K562 (cell line): Measurements from ENCODE around the gene RHOA. TPM values are rescaled to one million over a fixed set of nuclear protein-coding genes. Genes with fewer than 3 reads are reported as not detected.
A peak's percentile ranks its signal among the peaks of the same experiment; 100 is the strongest.

ENCODE experiments used
- ATAC-seq: fragments of 200-7000 bp; cut with Tn5 transposase; 3 replicates; pipeline ENCODE4 v1.9.1; 2020; ENCODE audit warnings: moderate library complexity
- BruUV-seq: library from RNA; stranded (reverse); fragments of 400-500 nt; replicated peaks from 2 replicates; lab custom pipeline; 2021; lab: Mats Ljungman, UMichigan
- CTCF ChIA-PET: fragments of 300-600 bp; formaldehyde crosslinking; extraction: SDS; loops from one replicate; lab custom pipeline; 2021; ENCODE audit warnings: low intra/inter-chr PET ratio; lab: Yijun Ruan, JAX
- POLR2A ChIA-PET: fragments of 300-600, 350-650 bp; sonication (Branson Sonifier 250); formaldehyde crosslinking; extraction: SDS; loops from one replicate; lab custom pipeline; 2021; ENCODE audit warnings: antibody characterized with exemption, inconsistent platforms; lab: Yijun Ruan, JAX
- DNase-seq, 4 experiments: peaks; one replicate each; pipeline versions ENCODE4 v3.0.0 to v3.0.0-alpha.2; 2011 to 2018; ENCODE audit warnings: low spot score in 3 of 4, mixed read lengths in 3 of 4; ENCODE audit errors: extremely low read depth in 1 of 4
- FAIRE-seq: peaks from 2 replicates; lab custom pipeline; 2011; peaks lifted over from hg19 to GRCh38; lab: Jason Lieb, UNC
- H2AFZ ChIP-seq: 2 replicates; pipeline ENCODE4 v1.6.0; 2011; ENCODE audit warnings: low read depth, low read length, control low read depth, inconsistent platforms
- H3K27ac ChIP-seq: fragments of 200-600 bp; 3 replicates; pipeline ENCODE4 v1.8.0; 2011; ENCODE audit warnings: low read depth, mild to moderate bottlenecking, control low read depth, inconsistent platforms, low read length, moderate library complexity, mixed read lengths; ENCODE audit errors: extremely low read depth
- H3K27me3 ChIP-seq, 2 experiments: fragments of 300-600 bp in 1 of 2; 2 replicates in 1 of 2; 3 replicates in 1 of 2; pipeline versions ENCODE4 v1.6.0 to v1.8.0; 2011; ENCODE audit warnings: inconsistent platforms in 2 of 2, low read length in 2 of 2, mild to moderate bottlenecking in 1 of 2, mixed read lengths in 1 of 2, moderate library complexity in 1 of 2; ENCODE audit not compliant: control insufficient read depth in 2 of 2, insufficient read depth in 2 of 2
- H3K36me3 ChIP-seq: fragments of 300-600 bp; 3 replicates; pipeline ENCODE4 v1.8.0; 2011; ENCODE audit warnings: mild to moderate bottlenecking, low read length, inconsistent platforms; ENCODE audit not compliant: control insufficient read depth, insufficient read depth
- H3K4me1 ChIP-seq, 2 experiments: fragments of 200-600 bp in 1 of 2; replicated peaks in 1 of 2; 2 replicates in 1 of 2; 3 replicates in 1 of 2; pipeline versions ENCODE4 v1.5.1 to v1.8.0; 2011; ENCODE audit warnings: inconsistent platforms in 2 of 2, low read length in 2 of 2, mild to moderate bottlenecking in 1 of 2, mixed read lengths in 1 of 2, moderate library complexity in 1 of 2; ENCODE audit not compliant: control insufficient read depth in 2 of 2, insufficient read depth in 2 of 2
- H3K4me2 ChIP-seq: 2 replicates; pipeline ENCODE4 v1.6.1; 2011; ENCODE audit warnings: low read length, control low read depth, inconsistent platforms, mixed read lengths; ENCODE audit not compliant: insufficient read depth
- H3K4me3 ChIP-seq: fragments of 200-600 bp; sonication (generic), shearing (Covaris generic); 2 replicates; pipeline ENCODE4 v1.5.1; 2016; ENCODE audit warnings: control low read depth, inconsistent platforms
- H3K79me2 ChIP-seq: fragments of 200-600 bp; 3 replicates; pipeline ENCODE4 v1.8.0; 2011; ENCODE audit warnings: low read length, inconsistent platforms; ENCODE audit not compliant: control insufficient read depth, insufficient read depth
- H3K9ac ChIP-seq, 2 experiments: 2 replicates each; pipeline versions ENCODE4 v1.6.0 to v1.6.1; 2011; ENCODE audit warnings: low read depth in 2 of 2, low read length in 2 of 2, control low read depth in 1 of 2, inconsistent platforms in 1 of 2, mild to moderate bottlenecking in 1 of 2, mixed read lengths in 1 of 2; ENCODE audit not compliant: insufficient read depth in 1 of 2
- H3K9me1 ChIP-seq: one replicate; pipeline ENCODE4 v1.6.0; 2011; ENCODE audit warnings: inconsistent platforms, mild to moderate bottlenecking, low read length, moderate library complexity; ENCODE audit not compliant: control insufficient read depth, insufficient read depth
- H3K9me3 ChIP-seq: replicated peaks from 2 replicates; pipeline ENCODE4 v1.5.1; 2011; ENCODE audit warnings: low read depth, low read length, inconsistent platforms; ENCODE audit not compliant: control insufficient read depth, insufficient read depth
- H4K20me1 ChIP-seq: replicated peaks from 2 replicates; pipeline ENCODE4 v1.6.1; 2011; ENCODE audit warnings: low read length, inconsistent platforms, mixed read lengths; ENCODE audit not compliant: control insufficient read depth, insufficient read depth
- MLX ChIP-seq, 2 experiments: fragments of 450-650 bp in 1 of 2; sonication (generic) in 1 of 2; formaldehyde crosslinking; conservative IDR thresholded peaks; 2 replicates each; pipeline versions ENCODE4 v1.4.0 to v1.8.1; 2020 to 2022; ENCODE audit warnings: mild to moderate bottlenecking in 1 of 2, missing genetic modification reagents in 1 of 2
- PCBP1 ChIP-seq: fragments of 200-400 bp; formaldehyde crosslinking; IDR thresholded peaks from 2 replicates; pipeline ENCODE4 v1.6.1; 2018; ENCODE audit warnings: mild to moderate bottlenecking, low read depth, low read length; ENCODE audit not compliant: poor library complexity, severe bottlenecking
- RAD21 ChIP-seq, 2 experiments: fragments of 250-450 bp in 1 of 2; fragments of 450-650 bp in 1 of 2; sonication (Bioruptor Pico) in 1 of 2; formaldehyde crosslinking in 1 of 2; IDR thresholded peaks in 1 of 2; conservative IDR thresholded peaks in 1 of 2; 2 replicates each; pipeline versions ENCODE4 v1.4.0 to v1.8.0; 2020 to 2022; ENCODE audit warnings: mild to moderate bottlenecking in 2 of 2, moderate library complexity in 1 of 2
- REST ChIP-seq, 2 experiments: fragments of 450-650 bp; formaldehyde crosslinking in 1 of 2; IDR thresholded peaks; 2 replicates each; pipeline versions ENCODE4 v1.4.0 to v1.6.1; 2014 to 2020; ENCODE audit warnings: mild to moderate bottlenecking in 2 of 2, borderline replicate concordance in 1 of 2, low read depth in 1 of 2
- TFAM ChIP-seq: fragments of 250-450 bp; sonication (Bioruptor Pico); conservative IDR thresholded peaks from 2 replicates; pipeline ENCODE4 v1.5.0; 2021; ENCODE audit warnings: mild to moderate bottlenecking, moderate library complexity
- ZFP36 ChIP-seq: fragments of 150-350 bp; IDR thresholded peaks from 2 replicates; pipeline ENCODE4 v1.6.1; 2018; ENCODE audit warnings: low read length, low read depth; ENCODE audit not compliant: partially characterized antibody
- ZNF431 ChIP-seq: sonication (generic); formaldehyde crosslinking; IDR thresholded peaks from 2 replicates; pipeline ENCODE4 v1.8.0; 2022; ENCODE audit warnings: mild to moderate bottlenecking, missing genetic modification reagents
- ZNF695 ChIP-seq: fragments of 450-650 bp; formaldehyde crosslinking; IDR thresholded peaks from 2 replicates; pipeline ENCODE4 v1.4.0; 2020; ENCODE audit warnings: mild to moderate bottlenecking, moderate library complexity
- WGBS: fragments of 100-300 bp; shearing (Covaris generic); methylation state at CpG from one replicate; pipeline ENCODE4 v1.1.6; 2016; ENCODE audit warnings: low coverage, mixed read lengths; ENCODE audit not compliant: insufficient coverage; ENCODE audit errors: missing lambda C conversion rate; 5-methylcytosine and 5-hydroxymethylcytosine counted together
- in situ Hi-C: fragments of 300-500 bp; cut with MboI; formaldehyde crosslinking; loops from 4 replicates; pipeline ENCODE4 v1.15.0; 2018; ENCODE audit warnings: inconsistent platforms, mixed read lengths
- intact Hi-C: fragments of 100-400 bp; cut with micrococcal nuclease; formaldehyde crosslinking; loops from 2 replicates; pipeline ENCODE4 v1.14.2; 2022
- polyA plus RNA-seq, 8 experiments: library from polyadenylated mRNA; depleted of rRNA in 4 of 8; stranded (reverse) in 5 of 8; unstranded in 3 of 8; fragments of >200 nt; fragmentation: Nextera tagmentation in 2 of 8; fragmentation: Illumina TruSeq in 1 of 8; extraction: Ambion mirVana in 2 of 8; extraction: Trizol in 1 of 8; gene quantifications; 2 replicates each; pipeline versions ENCODE4 v1.2.1 to v1.2.3, GENCODE V29; 2011 to 2014; ENCODE audit warnings: inconsistent platforms in 1 of 8, missing spikeins in 1 of 8
- total RNA-seq, 7 experiments: library from RNA; depleted of rRNA in 6 of 7; stranded (reverse); fragments of >200 nt in 6 of 7; fragmentation: Illumina TruSeq in 2 of 7; extraction: Trizol in 2 of 7; gene quantifications; 2 replicates each; pipeline versions ENCODE4 v1.2.1 to v1.2.3, GENCODE V29; 2011 to 2021; ENCODE audit warnings: low replicate concordance in 1 of 7

Gene RHOA
- total and polyA plus RNA-seq, 9 of the 15 experiments (the other 6 are each of a cell fraction or from before 2014, with no cell fraction given): 136 to 540 (median 236) TPM

- TF ChIP-seq ZNF431 (CRISPR knock-in tag): no peak
- TF ChIP-seq ZFP36: no peak
- TF ChIP-seq TFAM (CRISPR knock-in tag): no peak
Observed at GRCh38 chr3:49454898-49455681, 43.3 kb upstream of the RHOA start (continued).

GRCh38 chr3:49454458-49454857 lies 42.7 kb upstream of the RHOA start:
- ATAC-seq: peak; percentile 98
- H3K4me3 ChIP-seq: no peak overlapping the region
- H3K9me3 ChIP-seq: no peaks in the 10 kb centered on the region
- H3K9me1 ChIP-seq: no peaks in the 10 kb centered on the region
- peak; percentile 60 for FAIRE-seq
- H3K79me2 ChIP-seq: no peaks in the 10 kb centered on the region
- H2AFZ ChIP-seq: no peak overlapping the region
- CTCF ChIA-PET: interaction anchor here (0.6 kb wide), 1 partner anchor 385 kb away, joined by 3 read pairs; no protein-coding TSS in a partner anchor
- in situ Hi-C loops: no loop called here
- no peaks in the 10 kb centered on the region for H3K27me3 ChIP-seq
- H4K20me1 ChIP-seq: no peaks in the 10 kb centered on the region
- no TSS peak for BruUV-seq
- intact Hi-C loops: loop anchor here (1.0 kb wide), 2 partner anchors 85 to 217 kb away; no protein-coding TSS in a partner anchor
- H3K9ac ChIP-seq: no peak overlapping the region
- H3K36me3 ChIP-seq: no peaks in the 10 kb centered on the region
- POLR2A ChIA-PET: interaction anchor here (1.1 kb wide), 1 partner anchor 290 kb away, joined by 3 read pairs; no protein-coding TSS in a partner anchor
- H3K4me1 ChIP-seq: no peaks in the 10 kb centered on the region; a peak in 1 of 5 replicates
- DNase-seq: peak; percentile 25 to 67 (median 40)
- 37% methylated on average over 2 of the region's 2 CpGs for WGBS
- H3K27ac ChIP-seq: no peak overlapping the region
- H3K4me2 ChIP-seq: no peak overlapping the region
- no peak for TF ChIP-seq MLX (CRISPR knock-in tag; conservative IDR thresholded peaks at IDR 0.05)
- TF ChIP-seq RAD21 (CRISPR knock-in tag; conservative IDR thresholded peaks at IDR 0.05 in 1 of 2, IDR thresholded peaks at IDR 0.05 in 1 of 2): peak; percentile 61 to 77
- TF ChIP-seq REST (IDR thresholded peaks at IDR 0.05; ENCODE audit: borderline replicate concordance): peak; percentile 75
- TF ChIP-seq REST (CRISPR knock-in tag; IDR thresholded peaks at IDR 0.05; ENCODE audit: low read depth): no peak
- TF ChIP-seq PCBP1: no peak
- no peak for TF ChIP-seq ZNF695 (CRISPR knock-in tag)
